Thoracic aorta (tissue), 2 donors: ENCODE data around the gene ZNF667. TPM values are rescaled to one million over a fixed set of nuclear protein-coding genes. Genes with fewer than 3 reads are reported as not detected.

Experiments used
- ATAC-seq: fragments of 150-250 bp; one replicate; pipeline ENCODE4 v1.8.0; 2017; ENCODE audit warnings: low read depth; ENCODE audit not compliant: insufficient number of reproducible peaks, low FRiP score
- DNase-seq: peaks from one replicate; pipeline ENCODE4 v3.0.0-alpha.2; 2020; ENCODE audit warnings: low spot score
- H3K27ac ChIP-seq, 2 donors: fragments of 200-600 bp; sonication (generic); 1 replicate in 1 of 2; 2 replicates in 1 of 2; pipeline ENCODE4 v1.5.1; 2016; ENCODE audit warnings: mild to moderate bottlenecking in 2 of 2, moderate library complexity in 2 of 2
- H3K27me3 ChIP-seq: fragments of 200-600 bp; sonication (generic); replicated peaks from 2 replicates; pipeline ENCODE4 v1.6.0; 2016; ENCODE audit warnings: mild to moderate bottlenecking; ENCODE audit not compliant: insufficient read depth
- H3K36me3 ChIP-seq: fragments of 200-600 bp; sonication (generic); one replicate; pipeline ENCODE4 v1.5.1; 2016
- H3K4me1 ChIP-seq, 2 donors: fragments of 200-600 bp; sonication (generic); 1 replicate in 1 of 2; 2 replicates in 1 of 2; pipeline versions ENCODE4 v1.5.1 to v1.6.0; 2016; ENCODE audit warnings: low read depth in 2 of 2, mild to moderate bottlenecking in 1 of 2; ENCODE audit not compliant: control insufficient read depth in 1 of 2
- H3K4me3 ChIP-seq: fragments of 200-600 bp; sonication (generic); 2 replicates; pipeline ENCODE4 v1.5.1; 2016; ENCODE audit warnings: mild to moderate bottlenecking
- H3K9me3 ChIP-seq: fragments of 200-600 bp; sonication (generic); 2 replicates; pipeline ENCODE4 v1.5.1; 2016
- CTCF ChIP-seq: fragments of 200-600 bp; sonication (generic); IDR thresholded peaks from one replicate; pipeline ENCODE4 v1.5.1; 2019; ENCODE audit warnings: antibody characterized with exemption
- total RNA-seq, 2 donors: library from RNA; depleted of rRNA; stranded (reverse); fragments of >200 nt; gene quantifications; one replicate each; pipeline versions ENCODE4 v1.1.0 to v1.2.3, GENCODE V29; 2016

ZNF667 gene
- total RNA-seq, 2 donors from 2014 or later: 4.6 to 7.8 TPM

- H3K27ac ChIP-seq: peak within 1 kb of the TSS; percentile 86 to 90
- no peak for TF ChIP-seq CTCF
- ATAC-seq (peak; percentile 95), DNase-seq (peak; percentile 92)
- no peaks in the 10 kb centered on the region for H3K27me3 ChIP-seq
- H3K4me3 ChIP-seq: peak within 1 kb of the TSS; percentile 76
- peaks cover 6 to 17% of the 10 kb centered on the region in 2 donors for H3K4me1 ChIP-seq
- H3K9me3 ChIP-seq: peaks cover 22% of the 10 kb centered on the region
- peaks cover 20% of the 10 kb centered on the region for H3K36me3 ChIP-seq
These were observed 73.1 kb downstream of the ZNF667 start, which contains the start of gene ZNF583 for GRCh38 chr19:56403764-56404704. Gene ZNF583, plus strand, starts transcription at chr19:56404332. Its CDS starts 2,783 bp downstream, at chr19:56407115.

GRCh38 chr19:56403261-56403660 is 73.9 kb downstream of the ZNF667 start:
- peak overlapping the region; percentile 76 for H3K4me3 ChIP-seq
- H3K9me3 ChIP-seq: peaks cover 18% of the 10 kb centered on the region
- no peaks in the 10 kb centered on the region for H3K27me3 ChIP-seq
- H3K36me3 ChIP-seq: peaks cover 19% of the 10 kb centered on the region
- no peak for TF ChIP-seq CTCF
- DNase-seq (no peak), ATAC-seq (no peak)
- peak overlapping the region; percentile 86 to 90 for H3K27ac ChIP-seq
- H3K4me1 ChIP-seq: peaks cover 6 to 17% of the 10 kb centered on the region in 2 donors

GRCh38 chr19:56400485-56400884 is 76.7 kb downstream of the ZNF667 start:
- peaks cover 6 to 17% of the 10 kb centered on the region in 2 donors for H3K4me1 ChIP-seq
- H3K4me3 ChIP-seq: no peak overlapping the region
- peaks cover 16% of the 10 kb centered on the region for H3K9me3 ChIP-seq
- H3K27me3 ChIP-seq: no peaks in the 10 kb centered on the region
- ATAC-seq: no peak
- H3K27ac ChIP-seq: no peak overlapping the region
- TF ChIP-seq CTCF: no peak
- peaks cover 15% of the 10 kb centered on the region for H3K36me3 ChIP-seq
- DNase-seq: no peak

GRCh38 chr19:56398809-56399208 is 78.3 kb downstream of the ZNF667 start:
- TF ChIP-seq CTCF: no peak
- H3K4me3 ChIP-seq: no peak overlapping the region
- no peak for ATAC-seq
- no peaks in the 10 kb centered on the region for H3K27me3 ChIP-seq
- DNase-seq: no peak
- H3K36me3 ChIP-seq: peaks cover 15% of the 10 kb centered on the region
- no peak overlapping the region for H3K27ac ChIP-seq
- H3K4me1 ChIP-seq: peaks cover 6 to 11% of the 10 kb centered on the region in 2 donors
- H3K9me3 ChIP-seq: peaks cover 16% of the 10 kb centered on the region
